ENCODE measurements around the gene PANK4. TPM values are rescaled to one million over a fixed set of nuclear protein-coding genes. Genes with fewer than 3 reads are reported as not detected.

PANK4 gene
- total and polyA plus RNA-seq, 10 of the 15 experiments (the other 5 are each of a cell fraction or from before 2014, with no cell fraction given) = 0.35 to 38.0 (median 18.6) TPM

DNA sequence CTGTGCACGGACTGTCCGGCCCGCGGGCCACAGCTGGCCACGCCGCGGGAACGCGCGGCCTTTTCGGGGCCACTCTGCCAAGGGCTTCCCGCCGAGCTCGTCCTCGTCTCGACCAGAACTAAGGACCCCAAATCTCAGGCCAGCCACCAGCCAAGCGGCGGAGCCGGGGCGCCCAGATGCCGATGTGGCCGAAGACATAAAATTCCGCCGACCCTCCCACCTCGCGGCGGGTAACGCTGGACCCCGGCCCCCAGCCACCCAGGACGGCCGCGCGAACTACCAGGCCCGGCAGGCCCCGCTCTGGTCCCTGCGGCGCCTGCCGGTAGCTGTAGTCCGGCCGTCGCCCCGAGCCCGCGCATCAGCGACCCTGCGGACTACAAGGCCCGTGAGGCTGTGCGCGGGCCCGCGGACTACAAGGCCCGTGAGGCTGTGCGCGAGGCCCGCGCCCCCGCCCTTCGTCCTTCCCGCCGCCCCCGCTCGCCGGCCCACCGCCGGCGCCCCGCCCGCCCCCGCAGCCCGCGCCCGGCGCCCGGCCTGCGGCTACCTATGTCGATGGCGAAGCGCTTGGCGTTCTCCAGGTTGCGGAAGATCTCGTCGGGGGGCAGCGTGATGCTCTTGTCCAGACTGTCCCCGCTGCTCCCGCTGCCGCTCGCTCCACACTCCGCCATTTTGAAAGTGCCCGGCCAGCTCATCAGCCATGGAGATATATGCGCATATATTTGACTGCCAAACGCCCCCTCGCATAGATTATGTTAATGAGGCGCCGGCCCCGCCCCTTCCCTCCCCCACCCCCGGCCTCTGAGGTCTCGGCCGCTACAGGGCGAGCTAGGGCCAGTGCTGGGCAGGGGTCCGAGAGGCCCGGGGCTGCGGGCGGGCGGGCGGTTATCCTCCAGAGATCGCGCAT is at the start of gene PANK4 (continued):
- TF ChIP-seq IRF5 (IDR thresholded peaks at IDR 0.05; ENCODE audit: borderline replicate concordance) (no peak), RAD21 (IDR thresholded peaks at IDR 0.05; ENCODE audit: insufficient read depth, low read depth, low read length) (no peak), MTA3 (IDR thresholded peaks at IDR 0.05; ENCODE audit: borderline replicate concordance, low read length) (no peak), BMI1 (IDR thresholded peaks at IDR 0.05; ENCODE audit: borderline replicate concordance) (no peak), CUX1 (IDR thresholded peaks at IDR 0.05; ENCODE audit: insufficient replicate concordance, low read depth, low read length) (no peak), RCOR1 (conservative IDR thresholded peaks at IDR 0.05; ENCODE audit: low read depth, low read length) (no peak), ESRRA (IDR thresholded peaks at IDR 0.05; ENCODE audit: low read length) (0 out of 2 replicates have a peak, but pooled peaks have one; percentile 25), MXI1 (IDR thresholded peaks at IDR 0.05; ENCODE audit: low read depth, low read length) (no peak; the same call in 1 of the 2 replicates), PBX3 (IDR thresholded peaks at IDR 0.05; ENCODE audit: insufficient replicate concordance, low read depth, low read length) (no peak), CHD4 (IDR thresholded peaks at IDR 0.05) (no peak), GABPA (IDR thresholded peaks at IDR 0.05; ENCODE audit: low read depth) (no peak), POLR2AphosphoS5 (IDR thresholded peaks at IDR 0.05; ENCODE audit: low read length) (peak; percentile 73), STAT3 (IDR thresholded peaks at IDR 0.05; ENCODE audit: low read depth, low read length) (no peak), ZBTB40 (IDR thresholded peaks at IDR 0.05; ENCODE audit: borderline replicate concordance) (no peak; the same call in 1 of the 2 replicates), MYC (IDR thresholded peaks at IDR 0.05; ENCODE audit: insufficient read depth, insufficient read length, insufficient replicate concordance, low read length, severe bottlenecking) (no peak), TAF1 (IDR thresholded peaks at IDR 0.05; ENCODE audit: borderline replicate concordance, low read depth, low read length) (peak; percentile 83)

Measured in GM12878 (cell line).